Adrenal gland (tissue), 12 donors: ENCODE measurements around the gene SETBP1. TPM values are rescaled to one million over a fixed set of nuclear protein-coding genes. Genes with fewer than 3 reads are reported as not detected.

ENCODE experiments used
- DNase-seq, 7 donors: peaks; one replicate each; pipeline ENCODE4 v3.0.0-alpha.2; 2019 to 2020
- H3K27ac ChIP-seq, 5 donors: fragments of 200-600 bp; sonication (generic) in 4 of 5; 1 replicate in 3 of 5; 2 replicates in 2 of 5; pipeline versions ENCODE4 v1.5.1 to v1.8.0; 2016 to 2020; ENCODE audit warnings: mild to moderate bottlenecking in 1 of 5
- H3K27me3 ChIP-seq: fragments of 200-600 bp; 2 replicates; pipeline ENCODE4 v1.8.0; 2021
- H3K36me3 ChIP-seq, 2 donors: fragments of 200-600 bp; replicated peaks in 1 of 2; 1 replicate in 1 of 2; 2 replicates in 1 of 2; pipeline versions ENCODE4 v1.5.1 to v1.8.0; 2018 to 2022
- H3K4me1 ChIP-seq, 2 donors: fragments of 200-600 bp; replicated peaks in 1 of 2; 1 replicate in 1 of 2; 2 replicates in 1 of 2; pipeline versions ENCODE4 v1.5.1 to v1.8.0; 2018 to 2021
- H3K4me3 ChIP-seq, 4 donors: fragments of 200-600 bp; sonication (generic) in 3 of 4; one replicate each; pipeline ENCODE4 v1.5.1; 2016 to 2018
- H3K9me3 ChIP-seq, 3 donors: fragments of 200-600 bp; sonication (generic) in 1 of 3; replicated peaks in 1 of 3; 1 replicate in 2 of 3; 2 replicates in 1 of 3; pipeline versions ENCODE4 v1.5.1 to v1.8.0; 2016 to 2021
- POLR2A ChIP-seq, 2 donors: fragments of 450-650 bp; IDR thresholded peaks; one replicate each; pipeline ENCODE4 v1.6.1; 2017; ENCODE audit warnings: antibody characterized with exemption in 2 of 2, mild to moderate bottlenecking in 2 of 2, moderate library complexity in 1 of 2
- WGBS, 4 donors: extraction: QIAGEN DNeasy Blood & Tissue Kit in 2 of 4; methylation state at CpG; one replicate each; pipeline versions ENCODE4 v1.1.5 to v1.1.7; 2013 to 2017; 5-methylcytosine and 5-hydroxymethylcytosine counted together
- intact Hi-C, 2 donors: fragments of 100-400 bp; cut with DNase I; formaldehyde crosslinking; loops; one replicate each; pipeline versions ENCODE4 v1.14.1 to v1.15.0; 2022 to 2023
- polyA plus RNA-seq, 3 donors: library from polyadenylated mRNA; stranded (reverse); fragments of 200-250 nt in 2 of 3; fragments of 350-450 nt in 1 of 3; fragmentation: Illumina TruSeq in 1 of 3; extraction: RNeasy Lipid Tissue Mini Kit (QIAGEN cat#74804) in 1 of 3; gene quantifications; one replicate each; pipeline ENCODE4 v1.2.3, GENCODE V29; 2013 to 2014
- total RNA-seq, 9 donors: library from RNA; depleted of rRNA in 4 of 9; stranded (reverse); fragments of >200 nt in 4 of 9; fragments of 120-200 nt in 1 of 9; fragmentation: NEBNext Ultra II Directional in 1 of 9; extraction: Animal tissue kit (Norgen Biotek cat#: 25700) in 1 of 9; gene quantifications; one replicate each; pipeline versions ENCODE4 v1.1.0 to v1.2.4, GENCODE V29; 2013 to 2023
- TF ChIP-seq, protein P1 (sequence below), 6 experiments: fragments of 450-650 bp in 4 of 6; fragments of 200-600 bp in 2 of 6; sonication (generic) in 1 of 6; IDR thresholded peaks; 1 replicate in 5 of 6; 2 replicates in 1 of 6; pipeline versions ENCODE4 v1.5.1 to v1.8.0; 2016 to 2021; ENCODE audit warnings: antibody characterized with exemption in 6 of 6, mild to moderate bottlenecking in 2 of 6, moderate library complexity in 1 of 6
- donor health status: healthy with polysubstance abuse.
- donor health status: Bipolar disorder and iron deficiency.
- donor health status: DM: yes; HTN: yes; CAD: no.
- donor health status: DM: no; HTN: no; CAD: no.
- donor health status: DM: no; HTN: no; CAD: no.
- donor health status: DM: yes; HTN: yes; CAD: no.

SETBP1 gene
- total and polyA plus RNA-seq, 12 donors = 1.2 to 18.0 (median 9.4) TPM

GRCh38 chr18:44805176-44805575 is 124.5 kb downstream of the SETBP1 start:
- H3K4me1 ChIP-seq = peaks cover 0 to 12% of the 10 kb centered on the region in 2 donors
- H3K36me3 ChIP-seq = no peaks in the 10 kb centered on the region
- H3K4me3 ChIP-seq = no peak overlapping the region
- no peaks in the 10 kb centered on the region for H3K9me3 ChIP-seq
- intact Hi-C loops = no loop called here
- H3K27me3 ChIP-seq = no peaks in the 10 kb centered on the region
- TF ChIP-seq, protein P1, sequence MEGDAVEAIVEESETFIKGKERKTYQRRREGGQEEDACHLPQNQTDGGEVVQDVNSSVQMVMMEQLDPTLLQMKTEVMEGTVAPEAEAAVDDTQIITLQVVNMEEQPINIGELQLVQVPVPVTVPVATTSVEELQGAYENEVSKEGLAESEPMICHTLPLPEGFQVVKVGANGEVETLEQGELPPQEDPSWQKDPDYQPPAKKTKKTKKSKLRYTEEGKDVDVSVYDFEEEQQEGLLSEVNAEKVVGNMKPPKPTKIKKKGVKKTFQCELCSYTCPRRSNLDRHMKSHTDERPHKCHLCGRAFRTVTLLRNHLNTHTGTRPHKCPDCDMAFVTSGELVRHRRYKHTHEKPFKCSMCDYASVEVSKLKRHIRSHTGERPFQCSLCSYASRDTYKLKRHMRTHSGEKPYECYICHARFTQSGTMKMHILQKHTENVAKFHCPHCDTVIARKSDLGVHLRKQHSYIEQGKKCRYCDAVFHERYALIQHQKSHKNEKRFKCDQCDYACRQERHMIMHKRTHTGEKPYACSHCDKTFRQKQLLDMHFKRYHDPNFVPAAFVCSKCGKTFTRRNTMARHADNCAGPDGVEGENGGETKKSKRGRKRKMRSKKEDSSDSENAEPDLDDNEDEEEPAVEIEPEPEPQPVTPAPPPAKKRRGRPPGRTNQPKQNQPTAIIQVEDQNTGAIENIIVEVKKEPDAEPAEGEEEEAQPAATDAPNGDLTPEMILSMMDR (IDR thresholded peaks at IDR 0.05) = no peak
- no peak for TF ChIP-seq POLR2A (IDR thresholded peaks at IDR 0.05)
- DNase-seq = no peak
- WGBS, 4 donors = 83 to 86% (median 85%) methylated on average over 3 of the region's 3 CpGs
- H3K27ac ChIP-seq = no peak overlapping the region

DNA sequence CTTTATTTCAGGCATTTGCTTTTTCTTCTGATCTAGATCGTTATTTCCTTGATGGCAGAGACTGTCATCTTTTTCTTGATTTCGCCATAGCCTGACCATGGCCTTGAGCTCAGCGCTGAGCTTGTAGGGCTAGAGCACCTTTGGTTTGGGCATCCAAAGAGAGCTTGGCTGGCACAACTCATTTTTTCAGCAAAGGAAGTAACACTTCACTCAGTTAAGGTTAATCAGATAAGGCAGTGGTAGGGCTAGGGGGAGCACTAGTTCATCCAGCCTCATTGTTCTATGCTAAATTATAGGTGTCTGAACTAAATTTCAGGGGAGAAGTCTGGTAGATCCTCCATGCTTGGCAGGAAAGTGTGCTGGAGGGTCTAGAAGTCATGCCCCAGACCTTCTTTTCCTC is 125.0 kb downstream of the SETBP1 start:
- intact Hi-C loops = no loop called here
- Histone ChIP-seq H3K4me1 (peaks cover 0 to 12% of the 10 kb centered on the region in 2 donors), H3K27me3 (no peaks in the 10 kb centered on the region), H3K27ac (no peak overlapping the region), H3K9me3 (no peaks in the 10 kb centered on the region), H3K36me3 (no peaks in the 10 kb centered on the region), H3K4me3 (no peak overlapping the region)
- DNase-seq = no peak
- 72 to 78% (median 73%) methylated on average over 3 of the region's 3 CpGs for WGBS, 4 donors
- no peak for TF ChIP-seq POLR2A (IDR thresholded peaks at IDR 0.05)
- TF ChIP-seq, protein P1 (IDR thresholded peaks at IDR 0.05) = no peak

GRCh38 chr18:44807766-44808165 is 127.1 kb downstream of the SETBP1 start:
- no peak for TF ChIP-seq POLR2A (IDR thresholded peaks at IDR 0.05)
- TF ChIP-seq, protein P1 (IDR thresholded peaks at IDR 0.05) = no peak
- no peak overlapping the region for H3K27ac ChIP-seq

GRCh38 chr18:44811572-44812125 is 131.0 kb downstream of the SETBP1 start:
- no peaks in the 10 kb centered on the region for H3K4me1 ChIP-seq
- intact Hi-C loops = no loop called here

More at GRCh38 chr18:44807766-44808165, 127.1 kb downstream of the SETBP1 start:
- WGBS, 4 donors = 40 to 69% (median 49%) methylated on average over 2 of the region's 2 CpGs
- no peak for DNase-seq
- peaks cover 0 to 7% of the 10 kb centered on the region in 2 donors for H3K4me1 ChIP-seq
- H3K9me3 ChIP-seq = no peaks in the 10 kb centered on the region
- intact Hi-C loops = no loop called here
- no peak overlapping the region for H3K4me3 ChIP-seq
- no peaks in the 10 kb centered on the region for H3K36me3 ChIP-seq
- H3K27me3 ChIP-seq = no peaks in the 10 kb centered on the region

More at GRCh38 chr18:44811572-44812125, 131.0 kb downstream of the SETBP1 start:
- Histone ChIP-seq H3K27ac (no peak overlapping the region), H3K36me3 (no peaks in the 10 kb centered on the region), H3K9me3 (no peaks in the 10 kb centered on the region), H3K27me3 (no peaks in the 10 kb centered on the region), H3K4me3 (no peak overlapping the region)
- no peak for TF ChIP-seq POLR2A (IDR thresholded peaks at IDR 0.05)
- TF ChIP-seq, protein P1 (IDR thresholded peaks at IDR 0.05) = no peak
- DNase-seq = no peak
